Hematopoietic multipotent progenitor cell treated with erythropoietin and hydrocortisone succinate and interleukin-3 and kit ligand, for 8 days (in vitro differentiated cells): Measurements from ENCODE around the gene BICD1.
"Not testable (repeated sequence)": the region's sequence is repeated elsewhere in the genome, so short reads cannot be mapped to it uniquely, and the experiment has no call there.

Experiments
- DNase-seq: peaks from one replicate; pipeline ENCODE4 v3.0.0-alpha.2; 2015

Gene BICD1

GRCh38 chr12:32249777-32250176 lies 143.1 kb downstream of the BICD1 start:
- DNase-seq = no peak

GRCh38 chr12:32252199-32253073 lies 145.8 kb downstream of the BICD1 start:
- DNase-seq = no peak

- no peak for DNase-seq
Observed at GRCh38 chr12:32253154-32253790, 146.6 kb downstream of the BICD1 start.

- DNase-seq = no peak
Observed at GRCh38 chr12:32254260-32254956, 147.8 kb downstream of the BICD1 start.

- DNase-seq = no peak
Observed at GRCh38 chr12:32255588-32255987, 148.9 kb downstream of the BICD1 start.

GRCh38 chr12:32257695-32258496 lies 151.2 kb downstream of the BICD1 start:
- DNase-seq = no peak

- no peak for DNase-seq
Observed at GRCh38 chr12:32260696-32261095, 154.0 kb downstream of the BICD1 start.

- DNase-seq = peak; percentile 48
Observed at GRCh38 chr12:32261638-32262037, 155.0 kb downstream of the BICD1 start.

- DNase-seq = no peak
Observed at GRCh38 chr12:32264961-32265360, 158.3 kb downstream of the BICD1 start.

GRCh38 chr12:32265456-32265855 lies 158.8 kb downstream of the BICD1 start:
- no peak for DNase-seq

- DNase-seq = no peak
Observed at GRCh38 chr12:32265951-32266350, 159.3 kb downstream of the BICD1 start.

GRCh38 chr12:32266756-32267155 lies 160.1 kb downstream of the BICD1 start:
- DNase-seq = no peak

- no peak for DNase-seq
Observed at GRCh38 chr12:32270818-32271710, 164.4 kb downstream of the BICD1 start.

- DNase-seq = no peak
Observed at GRCh38 chr12:32272465-32272864, 165.8 kb downstream of the BICD1 start.

GRCh38 chr12:32273063-32273522 lies 166.4 kb downstream of the BICD1 start:
- peak; percentile 40 for DNase-seq

- peak; percentile 58 for DNase-seq
Observed at GRCh38 chr12:32273712-32274111, 167.1 kb downstream of the BICD1 start.

- no peak for DNase-seq
Observed at GRCh38 chr12:32274665-32275064, 168.0 kb downstream of the BICD1 start.

GRCh38 chr12:32275520-32275919 lies 168.9 kb downstream of the BICD1 start:
- not testable (repeated sequence) for DNase-seq

GRCh38 chr12:32277774-32278173 lies 171.1 kb downstream of the BICD1 start:
- no peak for DNase-seq

- no peak for DNase-seq
Observed at GRCh38 chr12:32281098-32281497, 174.5 kb downstream of the BICD1 start.

- no peak for DNase-seq
Observed at GRCh38 chr12:32284561-32284960, 177.9 kb downstream of the BICD1 start.

- no peak for DNase-seq
Observed at GRCh38 chr12:32285021-32285420, 178.4 kb downstream of the BICD1 start.
